ENCODE results near the gene COPS7B.

DNA sequence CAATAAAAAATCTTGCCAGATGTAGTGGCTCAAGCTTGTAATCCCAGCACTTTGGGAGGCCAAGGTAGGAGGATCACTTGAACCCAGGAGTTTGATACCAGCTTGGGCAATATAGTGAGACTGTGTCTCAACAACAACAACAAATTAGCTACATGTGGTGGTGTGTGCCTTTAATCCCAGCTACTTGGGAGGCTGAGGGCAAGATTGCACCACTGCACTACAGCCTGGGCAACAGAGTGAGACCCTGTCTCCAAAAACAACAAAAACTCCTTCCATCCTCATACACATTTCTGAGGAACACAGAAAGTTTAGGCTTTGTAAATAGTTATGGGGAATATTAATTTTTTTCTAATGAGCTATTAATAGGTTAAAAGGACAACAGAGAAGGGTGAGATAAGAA is 22.1 kb upstream of the COPS7B start:
- no peak for TF ChIP-seq SIX5 (IDR thresholded peaks at IDR 0.05; ENCODE audit: low read depth, low read length, severe bottlenecking)
- TF ChIP-seq ZZZ3 (IDR thresholded peaks at IDR 0.05; ENCODE audit: control insufficient read depth, insufficient read length, low read depth): no peak
- TF ChIP-seq, protein P1, sequence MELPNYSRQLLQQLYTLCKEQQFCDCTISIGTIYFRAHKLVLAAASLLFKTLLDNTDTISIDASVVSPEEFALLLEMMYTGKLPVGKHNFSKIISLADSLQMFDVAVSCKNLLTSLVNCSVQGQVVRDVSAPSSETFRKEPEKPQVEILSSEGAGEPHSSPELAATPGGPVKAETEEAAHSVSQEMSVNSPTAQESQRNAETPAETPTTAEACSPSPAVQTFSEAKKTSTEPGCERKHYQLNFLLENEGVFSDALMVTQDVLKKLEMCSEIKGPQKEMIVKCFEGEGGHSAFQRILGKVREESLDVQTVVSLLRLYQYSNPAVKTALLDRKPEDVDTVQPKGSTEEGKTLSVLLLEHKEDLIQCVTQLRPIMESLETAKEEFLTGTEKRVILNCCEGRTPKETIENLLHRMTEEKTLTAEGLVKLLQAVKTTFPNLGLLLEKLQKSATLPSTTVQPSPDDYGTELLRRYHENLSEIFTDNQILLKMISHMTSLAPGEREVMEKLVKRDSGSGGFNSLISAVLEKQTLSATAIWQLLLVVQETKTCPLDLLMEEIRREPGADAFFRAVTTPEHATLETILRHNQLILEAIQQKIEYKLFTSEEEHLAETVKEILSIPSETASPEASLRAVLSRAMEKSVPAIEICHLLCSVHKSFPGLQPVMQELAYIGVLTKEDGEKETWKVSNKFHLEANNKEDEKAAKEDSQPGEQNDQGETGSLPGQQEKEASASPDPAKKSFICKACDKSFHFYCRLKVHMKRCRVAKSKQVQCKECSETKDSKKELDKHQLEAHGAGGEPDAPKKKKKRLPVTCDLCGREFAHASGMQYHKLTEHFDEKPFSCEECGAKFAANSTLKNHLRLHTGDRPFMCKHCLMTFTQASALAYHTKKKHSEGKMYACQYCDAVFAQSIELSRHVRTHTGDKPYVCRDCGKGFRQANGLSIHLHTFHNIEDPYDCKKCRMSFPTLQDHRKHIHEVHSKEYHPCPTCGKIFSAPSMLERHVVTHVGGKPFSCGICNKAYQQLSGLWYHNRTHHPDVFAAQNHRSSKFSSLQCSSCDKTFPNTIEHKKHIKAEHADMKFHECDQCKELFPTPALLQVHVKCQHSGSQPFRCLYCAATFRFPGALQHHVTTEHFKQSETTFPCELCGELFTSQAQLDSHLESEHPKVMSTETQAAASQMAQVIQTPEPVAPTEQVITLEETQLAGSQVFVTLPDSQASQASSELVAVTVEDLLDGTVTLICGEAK (IDR thresholded peaks at IDR 0.05; ENCODE audit: borderline replicate concordance): no peak
- no peak for TF ChIP-seq HCFC1 (IDR thresholded peaks at IDR 0.05; ENCODE audit: low read length)
- TF ChIP-seq SUZ12 (IDR thresholded peaks at IDR 0.05; ENCODE audit: unreplicated experiment): no peak
- no peak for TF ChIP-seq RFX5 (IDR thresholded peaks at IDR 0.05; ENCODE audit: low read depth, low read length)
- TF ChIP-seq, protein P2, sequence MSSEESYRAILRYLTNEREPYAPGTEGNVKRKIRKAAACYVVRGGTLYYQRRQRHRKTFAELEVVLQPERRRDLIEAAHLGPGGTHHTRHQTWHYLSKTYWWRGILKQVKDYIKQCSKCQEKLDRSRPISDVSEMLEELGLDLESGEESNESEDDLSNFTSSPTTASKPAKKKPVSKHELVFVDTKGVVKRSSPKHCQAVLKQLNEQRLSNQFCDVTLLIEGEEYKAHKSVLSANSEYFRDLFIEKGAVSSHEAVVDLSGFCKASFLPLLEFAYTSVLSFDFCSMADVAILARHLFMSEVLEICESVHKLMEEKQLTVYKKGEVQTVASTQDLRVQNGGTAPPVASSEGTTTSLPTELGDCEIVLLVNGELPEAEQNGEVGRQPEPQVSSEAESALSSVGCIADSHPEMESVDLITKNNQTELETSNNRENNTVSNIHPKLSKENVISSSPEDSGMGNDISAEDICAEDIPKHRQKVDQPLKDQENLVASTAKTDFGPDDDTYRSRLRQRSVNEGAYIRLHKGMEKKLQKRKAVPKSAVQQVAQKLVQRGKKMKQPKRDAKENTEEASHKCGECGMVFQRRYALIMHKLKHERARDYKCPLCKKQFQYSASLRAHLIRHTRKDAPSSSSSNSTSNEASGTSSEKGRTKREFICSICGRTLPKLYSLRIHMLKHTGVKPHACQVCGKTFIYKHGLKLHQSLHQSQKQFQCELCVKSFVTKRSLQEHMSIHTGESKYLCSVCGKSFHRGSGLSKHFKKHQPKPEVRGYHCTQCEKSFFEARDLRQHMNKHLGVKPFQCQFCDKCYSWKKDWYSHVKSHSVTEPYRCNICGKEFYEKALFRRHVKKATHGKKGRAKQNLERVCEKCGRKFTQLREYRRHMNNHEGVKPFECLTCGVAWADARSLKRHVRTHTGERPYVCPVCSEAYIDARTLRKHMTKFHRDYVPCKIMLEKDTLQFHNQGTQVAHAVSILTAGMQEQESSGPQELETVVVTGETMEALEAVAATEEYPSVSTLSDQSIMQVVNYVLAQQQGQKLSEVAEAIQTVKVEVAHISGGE (CRISPR knock-in tag; IDR thresholded peaks at IDR 0.05): no peak
- TF ChIP-seq, protein P3, sequence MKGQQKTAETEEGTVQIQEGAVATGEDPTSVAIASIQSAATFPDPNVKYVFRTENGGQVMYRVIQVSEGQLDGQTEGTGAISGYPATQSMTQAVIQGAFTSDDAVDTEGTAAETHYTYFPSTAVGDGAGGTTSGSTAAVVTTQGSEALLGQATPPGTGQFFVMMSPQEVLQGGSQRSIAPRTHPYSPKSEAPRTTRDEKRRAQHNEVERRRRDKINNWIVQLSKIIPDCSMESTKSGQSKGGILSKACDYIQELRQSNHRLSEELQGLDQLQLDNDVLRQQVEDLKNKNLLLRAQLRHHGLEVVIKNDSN (IDR thresholded peaks at IDR 0.05; ENCODE audit: borderline replicate concordance, extremely low read length, insufficient read depth, low read depth, low read length): no peak
- no peak for TF ChIP-seq RAD21 (IDR thresholded peaks at IDR 0.05; ENCODE audit: insufficient read depth, low read depth, low read length)
- no peak for TF ChIP-seq POLR2AphosphoS2 (IDR thresholded peaks at IDR 0.05; ENCODE audit: low read depth, low read length)
- TF ChIP-seq, protein P4, sequence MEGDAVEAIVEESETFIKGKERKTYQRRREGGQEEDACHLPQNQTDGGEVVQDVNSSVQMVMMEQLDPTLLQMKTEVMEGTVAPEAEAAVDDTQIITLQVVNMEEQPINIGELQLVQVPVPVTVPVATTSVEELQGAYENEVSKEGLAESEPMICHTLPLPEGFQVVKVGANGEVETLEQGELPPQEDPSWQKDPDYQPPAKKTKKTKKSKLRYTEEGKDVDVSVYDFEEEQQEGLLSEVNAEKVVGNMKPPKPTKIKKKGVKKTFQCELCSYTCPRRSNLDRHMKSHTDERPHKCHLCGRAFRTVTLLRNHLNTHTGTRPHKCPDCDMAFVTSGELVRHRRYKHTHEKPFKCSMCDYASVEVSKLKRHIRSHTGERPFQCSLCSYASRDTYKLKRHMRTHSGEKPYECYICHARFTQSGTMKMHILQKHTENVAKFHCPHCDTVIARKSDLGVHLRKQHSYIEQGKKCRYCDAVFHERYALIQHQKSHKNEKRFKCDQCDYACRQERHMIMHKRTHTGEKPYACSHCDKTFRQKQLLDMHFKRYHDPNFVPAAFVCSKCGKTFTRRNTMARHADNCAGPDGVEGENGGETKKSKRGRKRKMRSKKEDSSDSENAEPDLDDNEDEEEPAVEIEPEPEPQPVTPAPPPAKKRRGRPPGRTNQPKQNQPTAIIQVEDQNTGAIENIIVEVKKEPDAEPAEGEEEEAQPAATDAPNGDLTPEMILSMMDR (IDR thresholded peaks at IDR 0.05 in 2 of 3, conservative IDR thresholded peaks at IDR 0.05 in 1 of 3; ENCODE audit: control insufficient read depth in 2 of 3, extremely low read depth in 1 of 3, insufficient read depth in 1 of 3, low read depth in 3 of 3, low read length in 3 of 3): no peak
- no peak for TF ChIP-seq HDAC2 (IDR thresholded peaks at IDR 0.05)

Data from GM12878 (cell line).